AG04449 (cell line): Measurements from ENCODE around the gene DUSP16.

Experiments
- CTCF ChIA-PET: fragments of 350-600 bp; formaldehyde crosslinking; extraction: SDS; loops from one replicate; lab custom pipeline; 2021; ENCODE audit warnings: antibody characterized with exemption; lab: Yijun Ruan, JAX
- POLR2A ChIA-PET: fragments of 400-600, 350-600 bp; formaldehyde crosslinking; extraction: SDS; loops from one replicate; lab custom pipeline; 2020; ENCODE audit warnings: antibody characterized with exemption, inconsistent platforms; lab: Yijun Ruan, JAX
- DNase-seq: peaks from one replicate; pipeline ENCODE4 v3.0.0-alpha.2; 2010; ENCODE audit warnings: low read depth, low spot score
- H3K4me3 ChIP-seq: 2 replicates; pipeline ENCODE4 v1.5.1; 2011; ENCODE audit warnings: low read depth, mild to moderate bottlenecking, control low read depth, low read length
- CTCF ChIP-seq: IDR thresholded peaks from one replicate; pipeline ENCODE4 v1.5.1; 2011; ENCODE audit warnings: mild to moderate bottlenecking, moderate library complexity, low read length, control low read depth, inconsistent platforms; ENCODE audit not compliant: insufficient read depth; ENCODE audit errors: missing control alignments

DUSP16 gene

GRCh38 chr12:12559719-12560296 is 2.9 kb downstream of the DUSP16 start:
- ChIA-PET CTCF (interaction anchor here (1.6 to 1.7 kb wide), 2 partner anchors 96 to 183 kb away, joined by 5 to 6 read pairs; no protein-coding TSS in a partner anchor), POLR2A (no interaction called here)
- H3K4me3 ChIP-seq, result no peak overlapping the region
- no peak for DNase-seq
- TF ChIP-seq CTCF, result no peak

GRCh38 chr12:12558291-12558690 is 4.4 kb downstream of the DUSP16 start:
- ChIA-PET POLR2A (no interaction called here), CTCF (interaction anchor here (0.7 to 1.6 kb wide), 2 partner anchors 16 to 181 kb away, joined by 3 to 5 read pairs; no protein-coding TSS in a partner anchor)
- TF ChIP-seq CTCF, result no peak
- DNase-seq, result no peak
- no peak overlapping the region for H3K4me3 ChIP-seq

- TF ChIP-seq CTCF, result no peak
- CTCF ChIA-PET, result no interaction called here
- POLR2A ChIA-PET, result no interaction called here
- H3K4me3 ChIP-seq, result no peak overlapping the region
- no peak for DNase-seq
Observed at GRCh38 chr12:12557733-12558132, 4.9 kb downstream of the DUSP16 start.

- no peak for TF ChIP-seq CTCF
- H3K4me3 ChIP-seq, result no peak overlapping the region
- no peak for DNase-seq
- ChIA-PET CTCF (interaction anchor here (1.1 kb wide), 1 partner anchor 100 kb away, joined by 3 read pairs; no protein-coding TSS in a partner anchor), POLR2A (no interaction called here)
Observed at GRCh38 chr12:12555656-12556055, 7.0 kb downstream of the DUSP16 start.

- TF ChIP-seq CTCF, result no peak
- ChIA-PET CTCF (interaction anchor here (1.1 to 1.5 kb wide), 2 partner anchors 10 to 11 kb away, joined by 3 to 5 read pairs; partner anchors contain the start of gene DUSP16), POLR2A (no interaction called here)
- no peak overlapping the region for H3K4me3 ChIP-seq
- DNase-seq, result no peak
Observed at GRCh38 chr12:12553208-12553785, 9.4 kb downstream of the DUSP16 start.

- no peak for TF ChIP-seq CTCF
- ChIA-PET POLR2A (no interaction called here), CTCF (no interaction called here)
- DNase-seq, result no peak
- no peak overlapping the region for H3K4me3 ChIP-seq
Observed at GRCh38 chr12:12551115-12551514, 11.5 kb downstream of the DUSP16 start.
